Neural cell (in vitro differentiated cells): ENCODE measurements around the gene TRABD2B. TPM values are rescaled to one million over a fixed set of nuclear protein-coding genes. Genes with fewer than 3 reads are reported as not detected.

ENCODE experiments used
- H2AFZ ChIP-seq: fragments of 200-600, 300-800 bp; sonication (generic), shearing (Covaris generic); 2 replicates; pipeline ENCODE4 v1.6.0; 2014; ENCODE audit warnings: low read depth, mild to moderate bottlenecking, antibody characterized with exemption, low read length, moderate library complexity
- H3F3A ChIP-seq: fragments of 200-600 bp; shearing (Covaris generic); 2 replicates; pipeline ENCODE4 v1.6.1; 2016; ENCODE audit warnings: mild to moderate bottlenecking, moderate library complexity, mixed read lengths, antibody characterized with exemption, low read length; ENCODE audit not compliant: insufficient read depth, poor library complexity, severe bottlenecking
- H3K27ac ChIP-seq: fragments of 200-600, 300-800 bp; sonication (generic), shearing (Covaris generic); 2 replicates; pipeline ENCODE4 v1.5.1; 2014; ENCODE audit warnings: mild to moderate bottlenecking, low read length, moderate library complexity
- H3K27me3 ChIP-seq: fragments of 300-800, 200-600 bp; sonication (generic), shearing (Covaris generic); 2 replicates; pipeline ENCODE4 v1.6.0; 2014; ENCODE audit warnings: mild to moderate bottlenecking, low read depth, low read length, moderate library complexity; ENCODE audit not compliant: insufficient read depth
- H3K36me3 ChIP-seq: fragments of 300-800, 200-600 bp; sonication (generic), shearing (Covaris generic); 2 replicates; pipeline ENCODE4 v1.5.1; 2014; ENCODE audit warnings: mild to moderate bottlenecking, antibody characterized with exemption, low read length, moderate library complexity; ENCODE audit not compliant: insufficient read depth
- H3K4me2 ChIP-seq: fragments of 300-800, 200-600 bp; sonication (generic), shearing (Covaris generic); 2 replicates; pipeline ENCODE4 v1.6.0; 2014; ENCODE audit warnings: mild to moderate bottlenecking, low read length
- H3K4me3 ChIP-seq: fragments of 300-800, 200-600 bp; sonication (generic), shearing (Covaris generic); 2 replicates; pipeline ENCODE4 v1.5.1; 2014; ENCODE audit warnings: mild to moderate bottlenecking, low read length, moderate library complexity
- H3K79me2 ChIP-seq: fragments of 200-600 bp; shearing (Covaris generic); replicated peaks from 2 replicates; pipeline ENCODE4 v1.6.0; 2014; ENCODE audit warnings: mild to moderate bottlenecking, low read length, moderate library complexity; ENCODE audit not compliant: insufficient read depth
- H3K9ac ChIP-seq: fragments of 300-800, 200-600 bp; sonication (generic), shearing (Covaris generic); 2 replicates; pipeline ENCODE4 v1.6.1; 2016; ENCODE audit warnings: mild to moderate bottlenecking, low read length, mixed read lengths
- H3K9me2 ChIP-seq: fragments of 200-600 bp; shearing (Covaris generic); 2 replicates; pipeline ENCODE4 v1.6.1; 2016; ENCODE audit warnings: mild to moderate bottlenecking, low read length, mixed read lengths; ENCODE audit not compliant: insufficient read depth
- H3K9me3 ChIP-seq: fragments of 200-600, 300-800 bp; sonication (generic), shearing (Covaris generic); 2 replicates; pipeline ENCODE4 v1.6.1; 2016; ENCODE audit warnings: mild to moderate bottlenecking, mixed run types, low read length, moderate library complexity, mixed read lengths
- H4K20me1 ChIP-seq: fragments of 200-600 bp; shearing (Covaris generic); 2 replicates; pipeline ENCODE4 v1.6.1; 2016; ENCODE audit warnings: mild to moderate bottlenecking, mixed run types; ENCODE audit not compliant: insufficient read depth
- EP300 ChIP-seq: fragments of 450-650 bp; conservative IDR thresholded peaks from 2 replicates; pipeline ENCODE4 v1.6.1; 2014; ENCODE audit warnings: antibody characterized with exemption, mild to moderate bottlenecking, moderate library complexity; ENCODE audit not compliant: poor library complexity, severe bottlenecking
- EZH2 ChIP-seq: fragments of 200-600, 300-800 bp; shearing (Covaris generic), sonication (generic); IDR thresholded peaks from 2 replicates; pipeline ENCODE4 v1.6.1; 2014; ENCODE audit warnings: antibody characterized with exemption, low read length, borderline replicate concordance, mild to moderate bottlenecking; ENCODE audit not compliant: insufficient read depth, poor library complexity, severe bottlenecking
- MXI1 ChIP-seq: fragments of 450-650 bp; conservative IDR thresholded peaks from 2 replicates; pipeline ENCODE4 v1.6.1; 2014; ENCODE audit warnings: antibody characterized with exemption, mild to moderate bottlenecking; ENCODE audit not compliant: poor library complexity, severe bottlenecking
- POLR2AphosphoS5 ChIP-seq: IDR thresholded peaks from 2 replicates; pipeline ENCODE4 v1.6.1; 2012
- RAD21 ChIP-seq: fragments of 450-650 bp; conservative IDR thresholded peaks from 2 replicates; pipeline ENCODE4 v1.6.1; 2014; ENCODE audit warnings: antibody characterized with exemption, mild to moderate bottlenecking, moderate library complexity
- SMC3 ChIP-seq: fragments of 450-650 bp; conservative IDR thresholded peaks from 2 replicates; pipeline ENCODE4 v1.6.1; 2014; ENCODE audit warnings: antibody characterized with exemption, mild to moderate bottlenecking, moderate library complexity; ENCODE audit not compliant: poor library complexity
- TAF1 ChIP-seq: IDR thresholded peaks from 2 replicates; pipeline ENCODE4 v1.6.1; 2012; ENCODE audit warnings: low read depth
- polyA plus RNA-seq: library from polyadenylated mRNA; depleted of rRNA; stranded (reverse); fragments of >200 nt; gene quantifications from 2 replicates; pipeline ENCODE4 v1.2.3, GENCODE V29; 2014
- TF ChIP-seq, protein P1 (sequence below): fragments of 450-650 bp; IDR thresholded peaks from 2 replicates; pipeline ENCODE4 v1.5.1; 2014; ENCODE audit warnings: antibody characterized with exemption, mild to moderate bottlenecking, moderate library complexity; ENCODE audit not compliant: poor library complexity, severe bottlenecking
- TF ChIP-seq, protein P2 (sequence below): IDR thresholded peaks from 2 replicates; pipeline ENCODE4 v1.6.1; 2012; ENCODE audit warnings: borderline replicate concordance

TRABD2B gene
- polyA plus RNA-seq, 1 donor from 2014 or later = 0.02 TPM

DNA sequence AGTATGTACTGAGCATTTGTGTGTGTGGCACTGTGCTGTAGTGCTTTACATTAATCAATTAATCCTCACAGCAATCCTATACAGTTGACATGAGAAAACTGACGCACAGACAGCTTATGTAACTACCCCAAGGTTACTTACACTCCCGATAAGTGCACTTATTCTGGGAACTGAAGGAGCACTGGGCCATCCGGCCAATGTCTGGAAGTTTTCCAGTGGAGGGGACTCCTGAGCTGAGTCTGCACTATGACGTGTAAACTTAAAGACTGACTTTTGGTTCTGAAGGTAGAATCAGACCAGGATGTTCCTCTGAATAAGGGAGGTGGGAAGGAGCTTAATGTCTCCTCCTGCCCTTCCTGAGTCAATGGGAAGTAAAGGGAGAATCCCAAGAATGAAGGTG, 12.2 kb downstream of the TRABD2B start:
- no peaks in the 10 kb centered on the region for H4K20me1 ChIP-seq
- TF ChIP-seq EZH2 = no peak
- TF ChIP-seq, protein P1, sequence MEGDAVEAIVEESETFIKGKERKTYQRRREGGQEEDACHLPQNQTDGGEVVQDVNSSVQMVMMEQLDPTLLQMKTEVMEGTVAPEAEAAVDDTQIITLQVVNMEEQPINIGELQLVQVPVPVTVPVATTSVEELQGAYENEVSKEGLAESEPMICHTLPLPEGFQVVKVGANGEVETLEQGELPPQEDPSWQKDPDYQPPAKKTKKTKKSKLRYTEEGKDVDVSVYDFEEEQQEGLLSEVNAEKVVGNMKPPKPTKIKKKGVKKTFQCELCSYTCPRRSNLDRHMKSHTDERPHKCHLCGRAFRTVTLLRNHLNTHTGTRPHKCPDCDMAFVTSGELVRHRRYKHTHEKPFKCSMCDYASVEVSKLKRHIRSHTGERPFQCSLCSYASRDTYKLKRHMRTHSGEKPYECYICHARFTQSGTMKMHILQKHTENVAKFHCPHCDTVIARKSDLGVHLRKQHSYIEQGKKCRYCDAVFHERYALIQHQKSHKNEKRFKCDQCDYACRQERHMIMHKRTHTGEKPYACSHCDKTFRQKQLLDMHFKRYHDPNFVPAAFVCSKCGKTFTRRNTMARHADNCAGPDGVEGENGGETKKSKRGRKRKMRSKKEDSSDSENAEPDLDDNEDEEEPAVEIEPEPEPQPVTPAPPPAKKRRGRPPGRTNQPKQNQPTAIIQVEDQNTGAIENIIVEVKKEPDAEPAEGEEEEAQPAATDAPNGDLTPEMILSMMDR = no peak
- TF ChIP-seq RAD21 = no peak
- no peak for TF ChIP-seq SMC3
- TF ChIP-seq POLR2AphosphoS5 = no peak
- TF ChIP-seq, protein P2, sequence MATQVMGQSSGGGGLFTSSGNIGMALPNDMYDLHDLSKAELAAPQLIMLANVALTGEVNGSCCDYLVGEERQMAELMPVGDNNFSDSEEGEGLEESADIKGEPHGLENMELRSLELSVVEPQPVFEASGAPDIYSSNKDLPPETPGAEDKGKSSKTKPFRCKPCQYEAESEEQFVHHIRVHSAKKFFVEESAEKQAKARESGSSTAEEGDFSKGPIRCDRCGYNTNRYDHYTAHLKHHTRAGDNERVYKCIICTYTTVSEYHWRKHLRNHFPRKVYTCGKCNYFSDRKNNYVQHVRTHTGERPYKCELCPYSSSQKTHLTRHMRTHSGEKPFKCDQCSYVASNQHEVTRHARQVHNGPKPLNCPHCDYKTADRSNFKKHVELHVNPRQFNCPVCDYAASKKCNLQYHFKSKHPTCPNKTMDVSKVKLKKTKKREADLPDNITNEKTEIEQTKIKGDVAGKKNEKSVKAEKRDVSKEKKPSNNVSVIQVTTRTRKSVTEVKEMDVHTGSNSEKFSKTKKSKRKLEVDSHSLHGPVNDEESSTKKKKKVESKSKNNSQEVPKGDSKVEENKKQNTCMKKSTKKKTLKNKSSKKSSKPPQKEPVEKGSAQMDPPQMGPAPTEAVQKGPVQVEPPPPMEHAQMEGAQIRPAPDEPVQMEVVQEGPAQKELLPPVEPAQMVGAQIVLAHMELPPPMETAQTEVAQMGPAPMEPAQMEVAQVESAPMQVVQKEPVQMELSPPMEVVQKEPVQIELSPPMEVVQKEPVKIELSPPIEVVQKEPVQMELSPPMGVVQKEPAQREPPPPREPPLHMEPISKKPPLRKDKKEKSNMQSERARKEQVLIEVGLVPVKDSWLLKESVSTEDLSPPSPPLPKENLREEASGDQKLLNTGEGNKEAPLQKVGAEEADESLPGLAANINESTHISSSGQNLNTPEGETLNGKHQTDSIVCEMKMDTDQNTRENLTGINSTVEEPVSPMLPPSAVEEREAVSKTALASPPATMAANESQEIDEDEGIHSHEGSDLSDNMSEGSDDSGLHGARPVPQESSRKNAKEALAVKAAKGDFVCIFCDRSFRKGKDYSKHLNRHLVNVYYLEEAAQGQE = no peak
- no peak for TF ChIP-seq TAF1
- no peak for TF ChIP-seq MXI1
- no peak for TF ChIP-seq EP300

DNA sequence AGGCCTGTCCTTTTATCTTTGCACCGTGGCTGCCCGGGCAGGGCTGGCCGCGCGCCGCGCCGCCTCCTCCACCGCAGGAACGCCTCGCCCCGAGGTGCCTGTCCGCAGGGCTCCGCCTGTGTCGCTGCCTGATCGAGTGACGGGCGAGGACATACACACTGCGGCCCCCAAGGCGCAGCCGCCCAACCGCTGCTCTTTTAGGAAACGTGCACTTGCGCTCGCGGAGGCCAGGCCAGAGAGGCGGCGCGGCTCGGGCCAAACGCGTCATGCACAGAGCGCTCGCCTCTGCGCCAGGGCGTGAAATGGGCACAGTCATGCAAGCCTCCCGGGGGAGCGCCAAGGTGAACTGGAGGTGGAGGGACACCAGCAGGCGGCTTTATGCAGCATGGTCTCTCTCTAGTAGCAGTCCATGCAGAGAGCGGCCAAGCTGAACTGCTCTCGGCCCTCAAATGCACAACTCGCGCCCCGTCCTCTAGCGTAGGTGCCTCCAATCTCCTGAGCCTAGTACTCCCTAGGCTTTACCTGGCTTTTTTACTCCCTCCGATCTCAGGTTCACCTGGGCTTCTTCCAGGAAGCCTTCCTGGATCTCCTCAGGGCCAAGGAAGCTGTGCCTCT, 12.9 kb downstream of the TRABD2B start:
- Histone ChIP-seq H3K9me2 (no peaks in the 10 kb centered on the region), H3K79me2 (no peaks in the 10 kb centered on the region), H3F3A (no peaks in the 10 kb centered on the region), H3K27ac (no peak overlapping the region), H4K20me1 (no peaks in the 10 kb centered on the region), H3K9me3 (no peaks in the 10 kb centered on the region), H3K27me3 (peaks cover 27% of the 10 kb centered on the region), H2AFZ (no peak overlapping the region), H3K9ac (no peak overlapping the region), H3K4me2 (no peak overlapping the region), H3K36me3 (no peaks in the 10 kb centered on the region), H3K4me3 (peak overlapping the region; percentile 47)
- TF ChIP-seq TAF1 = no peak
- TF ChIP-seq, protein P2 = no peak

More for the DNA sequence above, 12.2 kb downstream of the TRABD2B start:
- Histone ChIP-seq H3K79me2 (no peaks in the 10 kb centered on the region), H3K4me2 (no peak overlapping the region), H2AFZ (no peak overlapping the region), H3K9ac (no peak overlapping the region), H3K36me3 (no peaks in the 10 kb centered on the region), H3K9me2 (no peaks in the 10 kb centered on the region), H3K4me3 (no peak overlapping the region), H3F3A (no peaks in the 10 kb centered on the region), H3K9me3 (no peaks in the 10 kb centered on the region), H3K27me3 (peaks cover 27% of the 10 kb centered on the region), H3K27ac (no peak overlapping the region)
